Stimulated activated naive CD8-positive, alpha-beta T cell treated with anti-CD3 and anti-CD28 coated beads, Interleukin-15, Interleukin-2, amounts not matched to agents 100 U/mL and 50 U/mL, for 24 hours (primary cell): ENCODE measurements around the gene C9orf50.

Experiments
- ATAC-seq: fragments of 150-1000 bp; cut with Tn5 transposase; one replicate; pipeline ENCODE4 v1.10.0; 2021
- DNase-seq: peaks from one replicate; pipeline ENCODE4 v3.0.0; 2021

Gene C9orf50

DNA sequence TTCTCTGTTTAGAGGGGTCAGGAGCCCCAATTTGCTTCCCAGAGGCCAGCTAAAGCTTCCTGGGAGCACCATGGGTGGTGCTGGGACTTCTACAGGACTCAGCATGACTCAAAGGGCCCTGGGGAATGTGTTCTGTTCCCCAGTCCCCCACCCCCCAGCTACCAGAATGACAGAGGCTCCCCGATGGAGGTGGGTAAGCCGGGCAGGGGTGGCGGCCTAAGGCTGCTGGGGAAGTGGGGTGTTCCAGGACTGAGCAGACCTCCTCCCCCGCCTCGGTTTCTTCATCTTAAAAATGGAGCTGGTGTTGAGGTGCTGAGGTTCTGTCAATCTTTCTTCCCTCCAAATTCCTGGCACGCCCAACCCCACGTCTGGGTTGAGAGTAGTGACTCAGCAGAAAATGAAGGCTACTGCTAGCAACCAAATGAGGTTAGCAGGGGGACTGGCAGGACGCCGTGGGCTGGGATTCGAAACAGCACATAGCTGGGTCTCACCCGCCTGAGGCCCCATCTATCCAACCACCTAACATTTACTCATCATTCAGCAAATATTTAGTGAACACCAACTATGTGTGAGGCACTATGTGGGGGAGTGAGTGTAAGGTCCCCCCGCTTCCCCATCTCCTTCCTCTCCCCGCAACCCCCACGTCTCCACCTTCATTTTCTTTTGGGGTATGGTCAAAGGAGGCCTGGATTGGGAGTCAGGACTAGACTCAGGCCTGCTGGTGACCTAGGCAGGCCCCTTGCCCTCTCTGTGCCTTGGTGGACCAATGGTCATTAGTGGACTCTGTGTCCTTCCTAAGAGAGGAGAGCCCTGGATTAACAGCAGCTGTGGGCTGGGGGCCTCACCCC is 50.2 kb downstream of the C9orf50 start:
- DNase-seq (peak; percentile 37), ATAC-seq (peak; percentile 53)

DNA sequence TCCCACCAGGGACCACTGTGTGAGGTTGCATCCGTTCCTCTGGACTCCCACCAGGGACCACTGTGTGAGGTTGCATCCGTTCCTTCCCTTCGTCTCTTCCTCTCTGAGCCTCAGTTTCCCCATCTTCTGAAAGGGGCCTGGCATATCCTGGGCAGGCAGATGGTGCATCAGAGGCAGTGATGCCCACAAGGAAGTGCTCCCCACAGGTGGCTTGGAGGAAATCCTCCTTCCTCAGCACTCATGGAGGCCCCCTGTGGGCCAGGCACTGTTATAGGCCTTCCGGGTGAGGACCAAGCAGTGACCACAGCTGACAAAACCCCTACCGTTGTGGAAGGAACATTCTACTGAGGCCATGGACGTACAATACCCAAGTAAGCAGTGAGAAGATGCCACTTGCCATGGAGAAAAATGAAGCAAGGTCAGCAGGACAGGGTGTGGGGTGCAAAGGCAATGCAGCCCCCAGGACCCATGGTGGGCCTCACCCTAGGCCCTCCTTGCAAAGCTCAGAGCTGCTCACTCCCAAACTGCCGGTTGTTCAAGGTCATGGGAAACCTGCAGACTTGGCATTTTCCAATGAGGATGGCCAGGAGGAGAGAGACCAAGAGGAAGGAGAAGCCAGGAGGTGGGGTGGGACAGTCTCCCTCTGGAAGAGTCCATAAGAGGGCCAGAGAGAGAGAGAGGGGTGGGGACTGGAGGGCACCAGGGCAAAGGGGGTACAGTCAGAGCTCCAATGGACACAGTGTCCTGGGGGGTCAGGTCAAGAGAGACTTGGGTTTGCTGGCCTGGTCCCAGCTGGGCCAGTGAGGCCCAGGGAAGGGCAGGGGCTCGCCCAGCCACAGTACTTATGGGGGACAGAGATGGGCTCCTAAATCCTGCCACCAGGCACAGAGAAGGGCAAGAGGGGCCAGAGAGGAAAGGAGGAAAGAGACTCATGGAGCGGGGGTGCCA is 51.1 kb downstream of the C9orf50 start:
- ATAC-seq (no peak), DNase-seq (peak; percentile 30)

DNA sequence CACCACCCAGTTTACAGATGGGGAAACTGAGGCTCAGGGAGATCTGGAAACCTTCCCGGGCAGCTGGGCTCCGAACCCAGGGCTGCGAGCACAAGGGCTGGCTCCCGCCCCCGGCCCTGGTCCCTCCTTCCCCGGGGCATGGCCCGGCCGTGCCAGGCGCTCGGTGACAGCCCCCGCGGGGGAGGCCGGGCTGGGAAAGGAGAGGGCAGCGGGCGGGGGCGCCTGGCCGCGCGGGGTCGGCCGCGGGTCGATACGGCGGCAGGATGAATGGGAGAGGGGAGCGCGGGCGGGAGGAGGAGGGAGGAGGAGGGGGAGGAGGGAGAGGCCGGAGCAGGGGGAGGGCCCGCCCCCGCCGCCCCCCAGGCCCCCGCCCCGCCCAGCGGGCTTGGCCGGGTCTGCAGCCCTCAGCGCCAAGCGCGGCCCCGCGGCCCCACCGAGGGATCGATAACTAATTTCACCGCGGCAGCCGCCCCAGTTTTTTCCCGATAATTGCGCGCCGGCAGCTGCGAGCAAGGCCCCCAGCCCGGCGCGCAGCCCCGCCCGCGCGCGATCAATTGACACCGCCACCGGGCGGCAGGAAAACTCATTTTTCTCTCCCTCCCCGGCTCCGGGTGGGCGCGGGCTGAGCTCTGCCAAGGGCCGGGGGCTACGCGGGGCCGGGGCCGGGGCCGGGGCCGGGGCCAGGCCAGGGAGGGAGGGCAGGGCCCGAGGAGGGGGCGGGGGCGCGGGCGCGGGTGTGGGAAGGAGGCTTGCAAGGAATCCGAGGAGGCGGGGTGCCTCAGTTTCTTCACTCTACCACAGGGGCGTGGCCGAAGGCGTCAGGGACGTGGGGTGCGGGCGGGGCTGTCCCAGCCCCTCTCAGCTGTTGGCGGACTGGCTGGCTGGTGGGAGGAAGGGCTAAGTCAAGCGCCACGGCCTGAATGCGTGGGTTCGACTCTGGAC is 52.1 kb downstream of the C9orf50 start:
- peak; percentile 25 for DNase-seq
- ATAC-seq = no peak

DNA sequence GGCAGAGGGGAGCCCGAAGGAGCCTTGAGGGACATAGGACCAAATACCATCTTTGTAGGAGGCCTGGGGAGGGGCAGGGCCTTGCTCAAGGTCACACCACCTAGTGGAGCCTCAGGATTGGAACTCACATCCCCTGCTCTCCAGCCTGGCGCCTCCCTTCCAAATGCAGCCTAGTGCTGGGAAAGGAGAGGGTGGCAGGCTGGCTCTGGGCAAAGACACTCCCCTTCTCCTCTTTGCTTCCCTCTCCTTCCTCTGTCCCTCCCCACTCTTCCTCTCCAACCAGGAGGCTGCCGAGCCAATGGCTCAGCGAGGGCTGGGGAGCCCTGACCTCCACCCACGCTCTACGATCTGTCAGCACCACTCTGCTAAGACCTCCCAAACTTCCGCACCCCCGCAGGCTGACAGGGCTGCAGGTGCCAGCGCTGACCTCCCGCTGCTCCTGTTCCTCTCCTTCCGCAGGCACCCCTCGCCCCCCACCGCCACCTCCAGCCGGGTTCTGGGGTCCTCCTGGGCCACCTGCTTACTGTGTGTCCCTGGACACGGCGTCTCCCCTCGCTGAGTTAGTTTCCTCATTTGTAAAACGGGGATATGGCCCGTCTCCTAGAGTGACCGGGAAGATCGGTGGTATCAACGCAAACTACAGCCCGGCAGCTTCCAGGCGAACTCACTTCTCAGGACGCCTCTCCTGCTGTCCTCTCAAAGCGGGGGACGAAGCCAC is 52.9 kb downstream of the C9orf50 start:
- ATAC-seq (no peak), DNase-seq (no peak)

DNA sequence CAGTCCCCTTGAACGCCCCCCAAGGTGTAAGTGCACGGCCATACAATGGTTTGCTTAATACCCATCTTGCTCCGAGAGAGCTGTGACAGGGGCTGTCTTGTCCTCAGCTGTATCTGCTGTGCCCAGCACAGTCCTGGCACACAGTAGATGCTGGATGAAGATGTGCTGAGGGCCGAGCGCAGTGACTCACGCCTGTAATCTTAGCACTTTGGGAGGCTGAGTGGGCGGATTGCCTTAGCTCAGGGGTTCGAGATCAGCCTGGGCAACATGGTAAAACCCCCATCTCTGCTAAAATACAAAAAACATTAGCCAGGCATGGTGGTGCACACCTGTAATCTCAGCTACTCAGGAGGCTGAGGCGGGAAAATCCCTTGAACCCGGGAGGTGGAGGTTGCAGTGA is 53.6 kb downstream of the C9orf50 start:
- ATAC-seq (no peak), DNase-seq (no peak)

DNA sequence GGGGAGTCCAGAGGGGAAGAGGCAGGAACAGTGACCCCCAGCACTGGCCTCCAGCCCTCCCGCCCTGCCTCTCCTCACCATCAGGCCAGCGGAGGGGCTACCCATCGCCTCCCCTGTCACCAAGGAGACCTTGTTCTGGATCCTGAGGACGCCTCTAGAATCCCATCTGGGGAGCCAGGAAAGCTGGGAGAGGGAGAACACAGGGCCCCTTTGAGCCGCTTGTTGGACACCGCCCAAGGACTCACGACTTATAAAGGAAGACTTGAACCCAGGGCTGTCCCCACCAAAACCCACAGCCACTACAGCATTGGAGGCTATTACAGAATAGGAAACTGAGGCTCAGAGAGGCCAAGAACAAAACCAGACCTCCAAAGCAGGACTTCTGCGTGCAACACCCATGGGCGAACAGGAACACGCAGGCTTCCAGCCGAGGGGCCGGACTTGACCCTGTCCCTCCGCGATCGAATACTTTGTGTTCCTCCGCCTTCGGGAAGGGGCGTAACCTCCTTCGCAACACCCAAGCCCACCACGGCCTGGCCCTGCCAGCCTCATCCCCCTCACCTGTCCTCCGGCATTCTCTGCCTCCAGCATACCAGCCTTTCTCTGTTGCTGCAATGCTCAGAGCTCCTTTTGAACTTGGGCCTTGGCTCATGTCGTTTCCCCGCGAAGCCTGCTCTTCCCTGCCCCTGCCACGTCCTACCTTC is 54.2 kb downstream of the C9orf50 start:
- ATAC-seq = no peak
- DNase-seq = no peak

DNA sequence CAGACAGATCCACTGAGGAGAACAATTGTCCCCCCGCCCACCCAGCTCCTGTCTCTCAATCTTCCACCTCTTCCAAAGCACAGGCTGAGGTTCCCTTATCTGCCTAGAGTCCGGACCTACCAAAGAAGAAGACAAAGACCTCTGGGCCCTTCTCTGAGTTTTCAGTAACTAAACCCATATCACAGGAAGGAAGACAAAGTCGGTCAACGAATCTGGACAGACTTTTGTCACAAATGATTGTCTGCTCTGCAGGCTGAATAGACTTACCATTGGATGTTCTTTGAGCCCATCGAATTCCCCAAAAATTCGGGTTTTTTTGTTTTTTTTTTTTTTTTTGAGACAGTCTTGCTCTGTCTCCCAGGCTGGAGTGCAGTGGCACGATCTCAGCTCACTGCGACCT is 58.0 kb downstream of the C9orf50 start:
- DNase-seq (no peak), ATAC-seq (no peak)

DNA sequence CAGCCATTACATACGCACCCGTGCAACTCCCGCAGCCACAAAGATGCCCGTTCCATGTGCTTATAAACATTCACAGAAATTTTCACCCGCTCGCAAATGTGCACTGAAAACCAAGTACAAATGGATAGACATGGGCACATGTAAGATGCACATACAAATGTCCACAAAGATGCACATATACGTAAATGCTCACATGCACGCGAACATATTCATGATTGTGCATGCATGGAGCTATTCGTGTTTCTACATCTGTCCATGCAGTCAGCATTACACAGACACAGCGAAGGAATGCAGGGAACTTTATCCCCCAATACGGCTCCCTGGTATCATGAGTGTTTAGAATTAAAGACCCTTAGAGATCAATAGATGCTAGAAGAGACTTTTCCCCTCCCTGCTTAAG is 58.4 kb downstream of the C9orf50 start:
- DNase-seq = no peak
- no peak for ATAC-seq
